MM.1S (cell line): ENCODE measurements around the gene HLA-DRB1.

Source experiments
- EZH2 ChIP-seq: fragments of 300-600 bp; sonication (generic); optimal IDR thresholded peaks from 2 replicates; pipeline ENCODE3; 2017; ENCODE audit warnings: low read depth, mild to moderate bottlenecking, antibody characterized with exemption, low read length, mixed read lengths
- TF ChIP-seq, protein P1 (sequence below): fragments of 300-600 bp; sonication (generic); IDR thresholded peaks from 2 replicates; pipeline ENCODE4 v1.5.1; 2016; ENCODE audit warnings: antibody characterized with exemption, low read length, mixed read lengths

DNA sequence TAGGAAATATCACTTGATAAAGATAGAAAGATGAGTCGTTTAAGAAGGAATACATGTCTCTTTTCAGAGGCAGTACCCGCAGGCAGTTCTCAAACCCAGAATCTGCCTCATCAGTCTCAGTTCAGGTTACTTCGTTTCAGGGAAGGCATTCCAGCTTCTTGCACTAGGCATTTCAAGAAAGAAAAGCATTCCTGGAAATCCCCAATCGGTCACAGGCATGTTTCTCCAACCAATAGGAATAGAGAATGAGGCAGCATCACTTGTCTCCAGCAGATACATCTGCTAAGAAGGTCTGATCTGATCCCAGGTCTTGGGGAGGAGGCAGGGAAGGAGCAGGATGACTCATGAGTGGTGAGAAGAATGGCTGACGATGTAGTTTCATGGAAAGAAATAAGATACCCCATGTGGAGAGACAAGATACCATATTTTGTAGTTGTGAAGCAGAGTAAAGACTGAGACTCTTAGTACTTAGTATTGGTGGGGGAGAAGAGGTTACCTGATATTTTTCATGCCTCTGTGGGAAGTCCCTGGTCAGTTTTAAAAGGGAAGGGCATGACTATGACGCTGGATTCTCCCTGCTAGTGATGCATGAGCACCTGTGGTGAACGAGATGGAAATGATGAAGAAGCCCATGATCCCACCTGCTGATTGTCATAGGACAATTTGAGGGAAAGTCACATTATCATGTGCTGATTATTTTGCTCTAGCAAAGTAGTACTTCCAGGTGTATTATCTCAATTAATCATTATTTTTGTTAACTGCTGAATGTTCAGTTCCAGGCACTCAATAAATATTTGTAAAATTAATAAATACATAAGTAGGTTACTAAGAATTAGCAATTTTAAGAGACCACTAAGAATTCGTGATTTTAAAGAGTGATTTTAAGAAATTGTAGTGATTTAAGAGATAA, 20.3 kb upstream of the HLA-DRB1 start:
- TF ChIP-seq, protein P1, sequence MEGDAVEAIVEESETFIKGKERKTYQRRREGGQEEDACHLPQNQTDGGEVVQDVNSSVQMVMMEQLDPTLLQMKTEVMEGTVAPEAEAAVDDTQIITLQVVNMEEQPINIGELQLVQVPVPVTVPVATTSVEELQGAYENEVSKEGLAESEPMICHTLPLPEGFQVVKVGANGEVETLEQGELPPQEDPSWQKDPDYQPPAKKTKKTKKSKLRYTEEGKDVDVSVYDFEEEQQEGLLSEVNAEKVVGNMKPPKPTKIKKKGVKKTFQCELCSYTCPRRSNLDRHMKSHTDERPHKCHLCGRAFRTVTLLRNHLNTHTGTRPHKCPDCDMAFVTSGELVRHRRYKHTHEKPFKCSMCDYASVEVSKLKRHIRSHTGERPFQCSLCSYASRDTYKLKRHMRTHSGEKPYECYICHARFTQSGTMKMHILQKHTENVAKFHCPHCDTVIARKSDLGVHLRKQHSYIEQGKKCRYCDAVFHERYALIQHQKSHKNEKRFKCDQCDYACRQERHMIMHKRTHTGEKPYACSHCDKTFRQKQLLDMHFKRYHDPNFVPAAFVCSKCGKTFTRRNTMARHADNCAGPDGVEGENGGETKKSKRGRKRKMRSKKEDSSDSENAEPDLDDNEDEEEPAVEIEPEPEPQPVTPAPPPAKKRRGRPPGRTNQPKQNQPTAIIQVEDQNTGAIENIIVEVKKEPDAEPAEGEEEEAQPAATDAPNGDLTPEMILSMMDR = no peak
- TF ChIP-seq EZH2 = no peak
